ENCODE results near the gene RBM46. TPM values are rescaled to one million over a fixed set of nuclear protein-coding genes. Genes with fewer than 3 reads are reported as not detected.

RBM46 gene
- 0.07 and 0.34 TPM in 2 replicates for total RNA-seq

GRCh38 chr4:154781126-154781982 lies at the start of gene RBM46:
Gene RBM46, plus strand, starts transcription at chr4:154781272. Its CDS starts 15,481 bp downstream, at chr4:154796753.

GRCh38 chr4:154743683-154744340 lies 37.3 kb upstream of the RBM46 start, which contains the start of gene LRAT:
Gene LRAT, plus strand, starts transcription at chr4:154744000. Its CDS starts 327 bp downstream, at chr4:154744327.

Other genes starting within 250 kb of the RBM46 start
- 87.8 and 154 TPM in 2 replicates for gene PLRG1, start 230.9 kb upstream of the RBM46 start, total RNA-seq
- gene FGB, start 218.3 kb upstream of the RBM46 start, total RNA-seq = not detected in 2 replicates
- gene FGA, start 190.5 kb upstream of the RBM46 start, total RNA-seq = not detected in 2 replicates
- under 0.01 TPM in 1 of 2 replicates, not detected in the other for gene FGG, start 168.6 kb upstream of the RBM46 start, total RNA-seq
- 3.1 and 18.8 TPM in 2 replicates for gene LRAT, start 37.3 kb upstream of the RBM46 start, total RNA-seq